ENCODE data around the gene B3GAT2.

B3GAT2 gene, protein sequence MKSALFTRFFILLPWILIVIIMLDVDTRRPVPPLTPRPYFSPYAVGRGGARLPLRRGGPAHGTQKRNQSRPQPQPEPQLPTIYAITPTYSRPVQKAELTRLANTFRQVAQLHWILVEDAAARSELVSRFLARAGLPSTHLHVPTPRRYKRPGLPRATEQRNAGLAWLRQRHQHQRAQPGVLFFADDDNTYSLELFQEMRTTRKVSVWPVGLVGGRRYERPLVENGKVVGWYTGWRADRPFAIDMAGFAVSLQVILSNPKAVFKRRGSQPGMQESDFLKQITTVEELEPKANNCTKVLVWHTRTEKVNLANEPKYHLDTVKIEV

DNA sequence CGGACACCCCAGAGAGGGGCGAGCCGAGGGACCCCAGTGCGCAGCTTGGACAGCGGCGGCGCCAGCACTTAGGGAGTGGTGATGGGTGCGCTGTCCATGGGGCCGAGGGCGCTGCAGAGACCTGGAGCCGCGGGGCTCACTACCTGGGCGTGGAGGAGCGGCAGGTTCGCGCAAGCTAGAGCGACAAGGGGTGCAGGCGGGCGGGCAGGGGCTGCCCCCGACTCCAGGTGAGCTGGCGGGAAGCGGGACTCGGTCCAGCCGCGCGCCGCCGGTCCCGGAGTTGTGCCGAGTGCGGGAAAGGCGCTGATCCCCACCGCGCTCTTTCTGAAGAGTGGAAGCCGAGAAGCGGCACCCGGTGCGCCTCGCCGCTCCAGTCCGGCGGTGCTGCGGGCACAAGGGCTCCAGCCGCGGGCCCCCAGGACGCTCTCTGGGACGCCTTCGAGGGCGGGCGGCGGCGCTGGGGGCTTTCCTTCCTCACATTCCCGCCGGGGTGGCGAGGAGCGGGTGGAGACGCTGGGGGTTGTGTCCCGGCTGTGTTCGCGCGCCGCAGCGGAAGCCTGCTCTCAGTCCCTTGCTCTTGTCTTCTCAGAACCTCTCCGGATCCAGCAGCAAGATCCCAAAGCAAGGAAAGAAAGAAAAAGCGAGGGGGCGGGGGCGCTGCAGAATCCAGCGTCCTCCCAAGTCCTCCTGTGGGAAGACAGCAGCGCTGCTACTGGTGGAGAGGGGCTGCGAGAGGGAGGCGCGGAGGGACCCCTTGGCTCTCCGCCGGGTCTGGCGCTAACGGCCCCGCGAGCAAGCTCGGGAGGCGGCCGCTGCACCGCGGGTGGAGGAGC lies at the start of gene B3GAT2:
Gene B3GAT2 (minus strand): TSS at position 610 of the 833 bp plus-strand sequence. CDS start 631 bp downstream, outside the sequence.
- no peak for DNase-seq (ENCODE audit: low read depth)
- TF ChIP-seq, protein P1, sequence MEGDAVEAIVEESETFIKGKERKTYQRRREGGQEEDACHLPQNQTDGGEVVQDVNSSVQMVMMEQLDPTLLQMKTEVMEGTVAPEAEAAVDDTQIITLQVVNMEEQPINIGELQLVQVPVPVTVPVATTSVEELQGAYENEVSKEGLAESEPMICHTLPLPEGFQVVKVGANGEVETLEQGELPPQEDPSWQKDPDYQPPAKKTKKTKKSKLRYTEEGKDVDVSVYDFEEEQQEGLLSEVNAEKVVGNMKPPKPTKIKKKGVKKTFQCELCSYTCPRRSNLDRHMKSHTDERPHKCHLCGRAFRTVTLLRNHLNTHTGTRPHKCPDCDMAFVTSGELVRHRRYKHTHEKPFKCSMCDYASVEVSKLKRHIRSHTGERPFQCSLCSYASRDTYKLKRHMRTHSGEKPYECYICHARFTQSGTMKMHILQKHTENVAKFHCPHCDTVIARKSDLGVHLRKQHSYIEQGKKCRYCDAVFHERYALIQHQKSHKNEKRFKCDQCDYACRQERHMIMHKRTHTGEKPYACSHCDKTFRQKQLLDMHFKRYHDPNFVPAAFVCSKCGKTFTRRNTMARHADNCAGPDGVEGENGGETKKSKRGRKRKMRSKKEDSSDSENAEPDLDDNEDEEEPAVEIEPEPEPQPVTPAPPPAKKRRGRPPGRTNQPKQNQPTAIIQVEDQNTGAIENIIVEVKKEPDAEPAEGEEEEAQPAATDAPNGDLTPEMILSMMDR (IDR thresholded peaks at IDR 0.05; ENCODE audit: low read depth, low read length, missing control alignments): no peak
- peak within 1 kb of the TSS; percentile 52 for H3K4me3 ChIP-seq (ENCODE audit: low read depth, low read length)

DNA sequence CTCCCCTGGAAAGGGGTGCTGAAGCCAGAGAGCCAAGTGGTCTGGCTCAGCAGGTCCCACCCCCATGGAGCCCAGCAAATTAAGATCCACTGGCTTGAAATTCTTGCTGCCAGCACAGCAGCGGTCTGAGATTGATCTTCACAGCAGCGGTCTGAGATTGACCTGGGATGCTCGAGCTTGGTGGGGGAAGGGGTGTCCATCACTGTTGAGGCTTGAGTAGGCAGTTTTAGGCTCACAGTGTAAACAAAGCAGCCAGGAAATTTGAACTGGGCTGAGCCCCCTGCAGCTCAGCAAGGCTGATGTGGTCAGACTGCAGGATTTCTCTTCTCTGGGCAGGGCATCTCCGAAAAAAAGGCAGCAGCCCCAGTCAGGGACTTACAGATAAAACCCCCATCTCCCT lies 41.3 kb upstream of the B3GAT2 start:
- TF ChIP-seq, protein P1 (IDR thresholded peaks at IDR 0.05; ENCODE audit: low read depth, low read length, missing control alignments): no peak
- H3K4me3 ChIP-seq (ENCODE audit: low read depth, low read length): no peak overlapping the region
- DNase-seq (ENCODE audit: low read depth): no peak

DNA sequence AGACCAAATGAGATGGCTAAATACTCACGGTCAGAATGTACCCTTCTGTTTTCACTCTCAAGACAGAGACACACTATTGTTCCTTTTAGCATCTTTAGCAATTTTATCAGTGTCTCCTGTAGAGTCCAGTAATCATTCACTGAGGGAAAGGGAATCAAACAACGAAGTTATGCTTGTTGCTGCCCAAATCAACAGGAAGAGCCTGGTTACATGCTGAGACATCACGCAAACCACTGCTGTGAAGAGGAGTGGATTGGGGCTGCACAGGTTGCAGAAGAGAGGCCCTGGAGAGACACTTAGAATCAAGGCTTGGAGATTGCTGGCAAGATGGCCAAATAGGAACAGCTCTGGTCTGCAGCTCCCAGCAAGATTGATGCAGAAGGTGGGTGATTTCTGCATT lies 40.5 kb upstream of the B3GAT2 start:
- DNase-seq (ENCODE audit: low read depth): no peak
- TF ChIP-seq, protein P1 (IDR thresholded peaks at IDR 0.05; ENCODE audit: low read depth, low read length, missing control alignments): no peak
- no peak overlapping the region for H3K4me3 ChIP-seq (ENCODE audit: low read depth, low read length)

DNA sequence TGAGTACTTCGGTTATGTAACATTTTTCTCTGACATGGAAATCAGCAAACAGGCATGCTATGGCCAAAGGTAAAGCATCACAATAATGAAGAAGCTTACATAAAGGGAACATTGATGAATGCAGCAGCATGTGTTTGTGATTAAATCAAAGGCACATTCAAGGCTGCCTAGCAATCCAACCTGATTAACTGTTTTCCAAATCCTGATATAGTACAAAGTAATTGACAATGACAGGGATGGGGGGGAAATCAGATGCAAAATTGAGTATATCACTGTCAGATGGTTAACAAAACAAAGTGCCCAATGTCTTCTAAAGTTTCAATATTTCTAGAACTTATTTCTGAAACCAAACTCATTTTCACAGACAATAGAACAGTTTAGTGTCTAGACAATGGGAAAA lies 39.2 kb upstream of the B3GAT2 start:
- TF ChIP-seq, protein P1 (IDR thresholded peaks at IDR 0.05; ENCODE audit: low read depth, low read length, missing control alignments): no peak
- no peak for DNase-seq (ENCODE audit: low read depth)
- no peak overlapping the region for H3K4me3 ChIP-seq (ENCODE audit: low read depth, low read length)

DNA sequence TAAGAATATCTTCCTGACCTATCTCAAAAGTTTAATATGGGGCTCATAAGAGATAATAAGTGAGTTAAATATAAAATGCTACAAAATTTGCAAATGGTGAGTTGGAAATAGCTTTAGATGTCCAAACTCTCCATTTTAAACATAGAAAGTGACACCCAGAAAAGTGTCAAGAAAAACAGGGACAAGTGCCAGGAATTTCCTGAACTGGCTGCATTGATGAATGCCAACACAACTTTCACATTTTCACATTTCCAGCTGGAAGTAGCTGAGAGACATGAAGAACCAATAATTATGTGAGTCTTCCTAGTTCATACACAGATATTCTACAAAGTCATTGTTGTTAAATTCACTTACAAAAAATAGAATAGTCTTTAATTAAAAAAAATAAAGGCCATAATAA lies 38.6 kb upstream of the B3GAT2 start:
- TF ChIP-seq, protein P1 (IDR thresholded peaks at IDR 0.05; ENCODE audit: low read depth, low read length, missing control alignments): no peak
- DNase-seq (ENCODE audit: low read depth): no peak
- H3K4me3 ChIP-seq (ENCODE audit: low read depth, low read length): no peak overlapping the region

DNA sequence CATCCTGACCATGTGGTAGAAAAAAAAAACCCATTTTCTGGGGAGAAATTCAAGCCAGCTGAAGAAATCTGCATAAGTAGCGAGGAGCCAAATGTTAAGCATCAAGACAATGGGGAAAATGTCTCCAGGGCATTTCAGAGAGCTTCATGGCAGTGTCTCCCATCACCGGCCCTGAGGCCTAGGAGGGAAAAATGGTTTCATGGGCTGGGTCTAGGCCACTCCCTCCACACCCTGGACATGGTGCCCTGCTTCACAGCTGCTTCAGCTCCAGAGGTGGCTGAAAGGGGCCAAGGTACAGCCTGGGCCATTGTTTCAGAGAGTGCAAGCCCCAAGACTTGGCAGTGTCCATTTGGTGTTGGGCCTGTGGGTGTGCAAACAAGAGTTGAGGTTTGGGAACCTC lies 34.4 kb upstream of the B3GAT2 start:
- DNase-seq (ENCODE audit: low read depth): no peak
- no peak overlapping the region for H3K4me3 ChIP-seq (ENCODE audit: low read depth, low read length)
- TF ChIP-seq, protein P1 (IDR thresholded peaks at IDR 0.05; ENCODE audit: low read depth, low read length, missing control alignments): no peak

Measured in GM12864 (cell line).